Stimulated activated CD8-positive, alpha-beta memory T cell treated with anti-CD3 and anti-CD28 coated beads, Interleukin-7, amount 100 ng/mL, for 24 hours (primary cell): Measurements from ENCODE around the gene DBP.
A peak's percentile ranks its signal among the peaks of the same experiment; 100 is the strongest.
"Not testable (repeated sequence)": the region's sequence is repeated elsewhere in the genome, so short reads cannot be mapped to it uniquely, and the experiment has no call there.

Experiments used
- DNase-seq: peaks from one replicate; pipeline ENCODE4 v3.0.0-alpha.2; 2020; ENCODE audit warnings: low read depth

DBP gene

GRCh38 chr19:48665786-48666185 is 28.6 kb upstream of the DBP start:
- DNase-seq = no peak

GRCh38 chr19:48664476-48664875 is 27.3 kb upstream of the DBP start:
- DNase-seq = no peak

DNA sequence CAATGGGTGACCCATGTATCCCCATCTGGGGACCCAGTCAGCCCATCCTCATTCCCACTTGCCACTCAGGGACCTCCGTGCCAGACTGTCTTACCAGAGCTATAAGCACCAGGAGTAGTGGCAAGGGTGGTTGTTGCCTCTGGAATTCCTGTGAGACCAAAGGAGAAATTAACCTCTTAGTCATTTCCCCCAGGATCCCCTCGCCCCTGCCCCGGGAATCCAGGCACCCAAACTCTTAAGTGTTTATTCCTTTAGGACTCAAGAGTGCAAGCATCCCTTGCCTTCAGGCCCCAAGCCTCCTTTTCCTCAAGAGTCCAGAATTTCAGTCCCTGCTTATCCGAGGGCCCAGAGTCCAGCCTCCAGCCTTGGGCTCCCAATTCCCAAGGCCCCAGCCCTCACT is 26.5 kb upstream of the DBP start:
- no peak for DNase-seq

DNA sequence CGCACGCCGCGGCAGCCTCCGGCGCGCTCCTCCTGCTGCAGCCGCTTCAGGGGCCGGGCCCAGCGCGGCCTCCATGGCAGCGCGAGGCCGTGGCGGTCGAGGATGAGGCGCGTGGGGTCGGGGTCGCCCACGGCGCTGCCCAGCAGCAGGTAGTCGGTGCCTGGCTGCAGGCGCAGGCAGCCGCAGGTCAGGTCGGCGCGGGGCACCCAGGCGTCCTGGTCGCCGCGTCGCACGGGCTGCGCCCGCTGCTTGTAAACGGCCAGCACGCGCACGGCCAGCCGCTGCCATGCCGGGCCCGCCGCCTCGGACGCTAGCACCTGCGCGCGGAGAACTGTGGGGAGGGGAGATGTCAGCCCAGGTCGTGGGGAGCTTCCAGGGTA is 24.5 kb upstream of the DBP start:
- no peak for DNase-seq

DNA sequence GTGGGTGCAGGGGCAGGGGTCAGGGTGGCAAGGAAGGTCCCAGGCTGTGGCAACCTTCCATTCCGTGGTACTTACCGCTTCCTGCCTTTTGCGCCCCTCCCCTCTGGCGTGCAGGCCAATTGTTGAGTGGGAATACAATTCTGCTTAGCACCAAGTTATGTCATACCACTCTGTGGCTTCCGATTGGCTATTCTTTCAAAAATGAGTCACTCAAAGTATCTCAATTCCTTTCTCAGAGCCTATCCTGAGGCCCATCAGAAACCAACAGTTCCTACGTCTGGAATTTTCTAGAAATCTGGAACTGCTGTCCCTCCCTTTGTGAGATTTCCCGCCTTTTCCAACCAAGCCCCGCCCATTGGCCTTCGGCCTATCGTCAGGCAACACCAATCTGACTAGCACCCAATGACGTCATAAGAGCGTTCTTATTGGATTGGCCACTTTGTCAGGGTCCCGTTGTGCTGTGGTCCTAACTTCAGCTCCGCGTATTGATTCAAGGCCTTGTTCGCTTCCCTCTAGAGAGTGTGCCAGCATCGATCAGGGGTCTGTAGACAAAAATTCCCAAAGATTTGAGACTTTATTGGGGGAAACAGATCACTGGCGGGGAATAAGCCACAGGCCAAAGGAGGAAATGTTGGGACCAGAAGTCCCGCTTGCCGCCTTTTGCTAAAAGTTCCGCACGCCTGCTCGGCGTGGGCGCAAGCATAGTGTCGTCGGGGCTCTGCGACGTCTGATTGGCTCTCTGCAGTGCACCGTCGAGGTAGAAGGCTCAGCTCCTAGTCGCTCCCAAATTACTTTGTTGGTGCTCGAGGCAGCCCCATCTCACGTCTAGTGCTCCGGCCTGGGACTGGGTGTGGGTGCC is 23.9 kb upstream of the DBP start:
- peak; percentile 59 for DNase-seq

DNA sequence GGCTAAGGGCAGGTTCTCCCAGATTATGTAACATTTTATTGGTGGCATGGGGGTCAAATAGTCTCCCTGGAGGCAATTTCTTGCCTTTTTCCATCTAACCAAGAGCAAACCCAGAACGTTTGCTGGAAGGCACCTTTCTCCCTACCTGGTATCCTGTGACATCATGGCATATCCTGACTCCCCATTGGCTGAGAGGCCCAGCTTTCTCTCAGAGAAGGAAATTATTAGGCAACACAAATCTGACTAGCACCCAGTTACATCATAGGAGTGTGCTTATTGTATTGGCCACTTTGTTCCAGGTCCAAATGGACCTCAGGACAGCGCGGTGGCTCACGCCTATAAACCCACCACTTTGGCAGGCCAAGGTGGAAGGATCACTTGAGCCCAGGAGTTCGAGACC is 22.6 kb upstream of the DBP start:
- no peak for DNase-seq

DNA sequence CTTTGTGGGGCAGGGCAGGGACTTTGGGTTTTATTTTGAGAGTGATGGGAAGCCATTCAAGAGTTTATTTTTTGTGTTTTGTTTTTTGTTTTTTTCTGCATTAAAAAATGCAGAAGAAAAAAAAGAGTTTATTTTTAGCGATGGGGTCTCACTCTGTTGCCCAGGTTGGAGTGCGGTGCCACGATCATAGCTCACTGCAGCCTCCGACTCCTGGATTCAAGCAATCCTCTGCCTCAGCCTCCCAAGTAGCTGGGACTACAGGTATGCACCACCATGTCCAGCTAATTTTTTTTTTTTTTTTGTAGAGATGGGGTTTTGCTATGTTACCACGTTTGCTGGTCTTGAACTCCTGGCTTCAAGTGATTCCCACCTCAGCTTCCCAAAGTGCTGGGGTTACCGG is 21.3 kb upstream of the DBP start:
- no peak for DNase-seq

DNA sequence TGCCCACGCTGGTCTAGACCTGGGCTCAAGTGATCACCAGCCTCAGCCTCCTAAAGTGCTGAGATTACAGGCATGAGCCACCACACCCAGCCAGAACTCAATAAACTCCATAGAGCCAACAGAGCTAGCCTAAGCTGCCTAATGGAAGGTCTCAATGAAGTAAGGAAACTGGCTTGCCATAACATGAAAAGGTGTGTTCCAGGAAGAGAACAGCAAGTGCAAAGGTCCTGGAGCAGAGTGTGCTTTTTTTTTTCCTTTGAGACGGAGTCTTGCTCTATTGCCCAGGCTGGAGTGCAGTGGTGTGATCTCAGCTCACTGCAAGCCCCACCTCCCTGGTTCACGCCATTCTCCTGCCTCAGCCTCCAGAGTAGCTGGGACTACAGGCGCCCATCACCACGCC is 20.6 kb upstream of the DBP start:
- DNase-seq = not testable (repeated sequence)

DNA sequence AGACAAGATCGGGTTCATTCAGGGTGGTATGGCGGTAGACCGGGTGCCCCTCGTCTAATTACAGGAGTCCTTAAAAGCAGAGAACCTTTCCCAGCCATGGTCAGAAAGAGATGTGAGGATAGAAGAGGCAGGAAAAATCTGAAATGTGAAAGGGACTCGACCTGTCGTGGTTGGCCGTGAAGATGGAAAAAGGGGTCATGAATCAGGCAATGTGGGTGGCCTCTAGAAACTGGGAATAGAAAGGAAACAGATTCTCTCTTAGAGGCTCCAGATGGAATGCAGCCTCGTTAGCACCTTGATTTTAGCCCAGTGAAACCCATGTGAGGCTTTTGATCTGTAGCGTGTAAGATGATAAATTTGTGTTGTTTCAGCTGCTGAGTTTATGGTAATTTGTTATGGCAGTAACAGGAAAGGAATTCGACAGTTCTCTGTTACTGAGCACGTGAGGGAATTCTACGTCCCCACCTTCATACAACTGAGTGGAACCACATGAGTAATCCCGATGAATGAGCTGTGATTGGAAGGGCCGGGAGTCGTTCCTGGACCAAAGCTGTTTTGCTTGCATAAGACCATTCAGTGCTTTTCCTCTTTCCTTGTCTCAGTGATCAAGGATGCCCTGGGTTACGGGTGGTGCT is 19.8 kb upstream of the DBP start:
- DNase-seq = no peak

- no peak for DNase-seq
Observed at GRCh38 chr19:48654299-48655059, 17.3 kb upstream of the DBP start.

DNA sequence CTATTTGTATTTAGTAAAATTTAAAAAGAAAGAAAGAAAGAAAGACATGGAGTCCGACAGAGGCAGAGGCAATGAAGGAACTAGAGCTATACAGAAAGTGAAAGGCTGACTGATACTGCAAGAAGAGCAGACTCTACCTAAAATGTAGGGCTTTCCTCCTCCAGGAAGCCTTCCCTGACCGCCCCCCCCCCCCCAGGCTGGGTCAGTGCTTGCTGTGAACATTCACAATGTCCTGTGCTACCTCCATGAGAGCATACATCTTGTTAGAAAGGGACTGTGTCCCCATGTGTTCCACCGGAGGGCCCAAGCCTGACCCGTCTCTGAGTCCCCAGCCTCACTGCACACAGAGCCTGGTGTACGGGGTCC is 14.5 kb upstream of the DBP start:
- DNase-seq = no peak

- DNase-seq = no peak
Observed at GRCh38 chr19:48650974-48651682, 13.9 kb upstream of the DBP start.

- DNase-seq = no peak
Observed at GRCh38 chr19:48648134-48648533, 11.0 kb upstream of the DBP start.

DNA sequence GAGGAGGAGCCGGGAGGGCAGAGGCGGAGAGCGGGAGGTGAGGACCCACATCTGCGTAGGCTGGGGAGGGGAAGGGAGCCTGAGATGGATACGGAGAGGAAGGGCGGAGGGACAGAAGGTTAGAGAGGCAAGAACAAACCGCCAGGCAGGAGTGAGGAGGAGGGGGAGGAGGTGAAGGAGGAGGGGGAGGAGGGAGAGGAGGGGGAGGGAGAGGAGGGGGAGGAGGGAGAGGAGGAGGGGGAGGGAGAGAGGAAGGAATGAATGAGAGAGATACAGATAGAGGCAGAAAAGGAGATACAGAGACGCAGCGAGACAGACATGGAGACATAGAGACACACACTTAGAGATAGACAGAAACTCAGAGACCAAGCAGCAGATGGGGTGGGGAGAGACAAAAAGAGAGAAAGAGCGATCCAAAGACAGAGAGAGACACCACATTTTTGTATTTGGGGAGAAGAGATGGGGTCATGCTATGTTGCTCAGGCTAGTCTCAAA is 9.6 kb upstream of the DBP start:
- DNase-seq = no peak

DNA sequence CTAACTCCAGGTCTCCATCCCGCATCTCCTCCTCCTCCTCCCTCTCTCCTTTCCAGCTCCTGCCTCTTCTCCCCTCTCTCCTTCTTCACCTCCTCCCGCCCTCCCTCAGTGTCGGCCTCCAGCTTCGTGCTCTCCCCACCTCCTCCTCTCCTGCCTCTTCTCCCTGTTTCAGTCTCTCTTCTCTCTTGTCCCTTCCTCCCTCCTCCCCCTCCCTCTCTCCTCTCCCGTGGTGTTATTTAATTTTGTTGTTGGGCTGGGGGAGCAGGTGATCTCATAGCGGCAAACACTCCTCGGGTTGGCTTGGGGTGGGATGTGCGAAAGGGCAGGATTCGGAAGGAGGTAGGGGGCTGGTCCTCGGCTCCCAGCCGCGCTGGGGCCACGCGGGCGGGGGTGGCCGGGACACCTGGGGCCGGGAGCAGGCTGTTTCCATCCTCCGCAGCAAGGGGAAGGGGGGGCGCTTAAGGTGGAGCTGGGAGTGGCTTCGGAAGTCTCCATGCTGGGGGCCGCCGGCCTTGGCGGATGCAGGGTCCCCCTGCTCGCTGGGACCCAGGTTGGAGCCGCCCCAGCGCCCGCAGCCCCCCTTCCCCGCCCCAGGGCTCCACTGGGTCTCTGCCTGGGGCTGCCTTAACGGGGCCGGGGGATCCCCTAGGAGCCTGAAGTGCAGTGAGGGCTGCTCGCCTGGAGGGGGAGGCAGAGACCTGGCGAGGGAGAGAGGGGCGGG is 9.0 kb upstream of the DBP start, which contains the start of gene CA11:
Gene CA11 (minus strand): TSS at position 187 of the 721 bp plus-strand sequence. CDS start 555 bp downstream, outside the sequence.
- DNase-seq = peak; percentile 76

GRCh38 chr19:48645620-48646000 is 8.4 kb upstream of the DBP start:
- no peak for DNase-seq

DNA sequence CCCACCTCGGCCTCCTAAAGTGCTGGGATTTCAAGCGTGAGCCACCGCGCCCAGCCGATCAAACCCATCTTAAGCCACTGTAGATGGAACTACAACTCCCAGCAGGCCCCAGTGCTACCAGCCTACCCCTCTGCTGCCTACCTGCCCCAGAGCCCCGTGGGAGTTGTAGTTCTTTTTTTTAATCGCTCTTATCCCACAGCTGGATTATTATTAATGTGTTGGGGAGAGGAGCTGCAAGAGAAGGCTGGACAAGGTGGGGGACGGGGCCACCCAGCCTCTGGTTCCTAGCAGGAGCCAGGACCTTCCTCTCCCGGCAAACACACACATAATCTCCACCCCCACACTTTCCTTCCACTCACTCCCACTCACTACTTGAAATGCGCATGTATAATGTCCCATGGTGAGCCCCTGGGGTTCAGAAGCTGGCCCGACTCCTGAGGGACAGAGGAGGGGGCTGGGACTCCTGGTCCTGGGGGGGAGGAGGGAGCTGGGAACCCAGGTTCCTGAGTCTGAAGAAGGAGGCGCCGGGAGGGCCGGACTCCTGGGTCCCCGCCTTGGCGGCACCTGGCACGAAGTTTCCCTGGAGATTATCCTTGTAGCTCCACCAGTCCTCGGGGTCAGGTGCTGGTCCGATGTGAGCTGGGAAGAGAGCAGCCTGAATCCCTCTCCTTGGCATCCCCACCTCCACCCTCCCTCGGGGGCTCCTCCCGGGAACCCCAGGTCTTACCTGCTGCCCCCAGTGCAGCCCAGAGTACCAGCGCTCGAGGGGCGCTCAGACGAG is 7.8 kb upstream of the DBP start:
- DNase-seq = peak; percentile 52

GRCh38 chr19:48644355-48644754 is 7.2 kb upstream of the DBP start:
- DNase-seq = no peak

DNA sequence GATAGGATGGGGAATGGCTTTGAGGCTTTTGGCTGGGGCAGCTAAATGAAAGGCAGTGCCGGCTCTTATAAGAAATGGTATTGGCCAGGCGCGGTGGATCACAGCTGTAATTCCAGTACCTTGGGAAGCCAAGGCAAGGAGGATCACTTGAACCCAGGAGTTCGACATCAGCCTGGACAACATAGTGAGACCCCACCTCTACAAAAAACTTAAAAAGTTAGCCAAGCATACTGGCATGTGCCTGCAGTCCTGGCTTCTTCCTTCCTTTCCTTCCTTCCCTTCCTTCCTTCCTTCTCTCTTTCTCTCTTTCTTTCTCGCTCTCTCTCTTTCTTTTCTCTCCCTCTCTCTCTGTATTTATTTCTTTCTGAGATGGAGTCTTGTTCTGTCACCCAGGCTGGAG is 5.7 kb upstream of the DBP start:
- DNase-seq = no peak

GRCh38 chr19:48641850-48642249 is 4.7 kb upstream of the DBP start:
- no peak for DNase-seq
